Cardiac septum (tissue), 1 donor: ENCODE measurements around the gene LAMP1. TPM values are rescaled to one million over a fixed set of nuclear protein-coding genes. Genes with fewer than 3 reads are reported as not detected.
"Not testable (repeated sequence)": the region's sequence is repeated elsewhere in the genome, so short reads cannot be mapped to it uniquely, and the experiment has no call there.

Source experiments
- DNase-seq: peaks from one replicate; pipeline ENCODE4 v3.0.0-alpha.2; 2020; ENCODE audit warnings: low spot score
- intact Hi-C: fragments of 100-400 bp; cut with DNase I; formaldehyde crosslinking; loops from one replicate; pipeline ENCODE4 v1.14.0; 2022
- total RNA-seq: library from RNA; stranded (reverse); fragmentation: NEBNext Ultra II Directional; extraction: Animal tissue kit (Norgen Biotek cat#: 25700); gene quantifications from one replicate; pipeline ENCODE4 v1.2.1, GENCODE V29; 2021
- donor health status: DM: no; HTN: no; CAD: no.

LAMP1 gene
- total RNA-seq, 1 donor from 2014 or later = 91.4 TPM

GRCh38 chr13:113292021-113292862 is 4.8 kb upstream of the LAMP1 start:
- intact Hi-C loops = no loop called here
- no peak for DNase-seq

DNA sequence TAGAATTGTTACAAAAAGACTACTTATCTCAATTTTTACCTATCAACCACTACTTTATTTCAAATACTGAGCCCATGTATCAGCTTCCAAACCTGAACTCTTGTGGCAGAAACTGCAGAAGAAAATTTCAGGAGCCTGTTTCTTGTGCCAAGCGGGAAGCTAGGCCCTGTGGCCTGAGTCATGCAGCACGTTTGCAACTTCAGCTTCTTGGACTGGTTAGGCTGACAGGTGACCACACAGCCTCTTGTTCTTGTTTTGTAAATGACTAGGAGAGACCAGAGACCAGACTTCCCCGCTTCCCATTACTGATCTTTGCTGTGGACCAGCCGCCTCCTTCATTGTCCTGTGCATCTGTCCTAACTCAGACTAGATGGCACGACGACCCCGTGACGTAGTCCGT is 3.4 kb upstream of the LAMP1 start:
- intact Hi-C loops = no loop called here

GRCh38 chr13:113295776-113296175 is 1.3 kb upstream of the LAMP1 start:
- no peak for DNase-seq
- intact Hi-C loops = loop anchor here (2.0 kb wide), 1 partner anchor 97 kb away; no protein-coding TSS in a partner anchor

More for the DNA sequence above, 3.4 kb upstream of the LAMP1 start:
- no peak for DNase-seq

GRCh38 chr13:113297370-113298042 is 467 bp downstream of the LAMP1 start:
- intact Hi-C loops = loop anchor here (2.0 kb wide), 1 partner anchor 95 kb away; no protein-coding TSS in a partner anchor

DNA sequence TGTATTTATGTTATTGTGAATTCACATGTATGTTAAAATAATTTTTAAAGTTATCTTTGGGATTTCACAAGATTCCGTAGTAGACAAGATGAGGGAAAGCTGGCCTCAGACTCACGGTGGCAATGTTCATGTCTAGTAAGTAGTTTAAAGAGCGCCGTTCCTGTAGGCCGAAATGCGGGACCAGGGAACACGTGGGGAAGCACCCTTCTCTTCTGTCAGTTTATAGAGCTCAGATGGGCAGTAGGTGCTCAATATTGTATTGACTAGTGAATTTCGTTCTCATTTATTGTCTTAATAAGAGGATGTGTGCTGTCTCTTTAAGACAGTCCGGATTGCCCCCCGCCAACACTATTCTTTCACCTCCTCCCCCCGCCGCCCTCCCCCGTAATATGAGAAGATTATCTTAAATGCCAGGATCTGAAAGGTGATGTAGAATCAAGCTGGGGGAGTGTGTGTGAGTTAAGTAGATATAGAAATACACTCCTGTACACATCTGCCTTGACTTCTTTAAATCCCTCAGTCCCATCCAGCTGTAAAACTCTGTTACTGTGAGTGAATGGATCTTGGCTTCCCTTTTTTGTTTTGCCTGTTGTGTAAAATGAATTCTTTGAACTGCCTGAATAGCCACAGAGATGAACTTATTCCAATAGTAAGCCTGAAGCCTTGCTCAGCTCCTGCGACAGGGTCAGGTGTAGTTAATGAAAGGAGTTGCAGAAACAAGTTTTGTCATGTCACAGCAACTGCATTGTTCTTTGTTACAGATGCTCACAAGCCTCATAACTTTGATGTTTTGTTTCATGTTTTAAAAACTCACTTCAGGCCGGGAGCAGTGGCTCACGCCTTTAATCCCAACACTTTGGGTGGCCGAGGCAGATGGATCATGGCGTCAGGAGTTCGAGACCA is 1.3 kb downstream of the LAMP1 start:
- DNase-seq = no peak
- intact Hi-C loops = no loop called here

More at GRCh38 chr13:113297370-113298042, 467 bp downstream of the LAMP1 start:
- DNase-seq = no peak

DNA sequence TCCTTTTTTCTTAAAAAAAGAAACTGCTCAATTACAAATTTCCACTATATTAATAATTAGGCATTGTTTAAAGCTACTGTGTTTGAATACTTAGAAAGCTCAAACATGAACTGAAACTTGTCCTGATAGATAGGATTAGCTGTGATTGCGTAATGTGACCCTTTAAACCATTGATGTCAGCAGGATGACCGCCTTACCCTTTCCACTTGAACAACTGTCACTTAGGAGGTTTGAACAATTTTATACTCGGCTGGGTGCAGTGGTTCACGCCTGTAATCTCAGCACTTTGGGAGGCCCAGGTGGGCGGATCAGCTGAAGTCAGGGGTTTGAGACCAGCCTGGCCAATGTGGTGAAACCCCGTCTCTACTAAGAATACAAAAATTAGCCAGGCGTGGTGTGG is 2.9 kb downstream of the LAMP1 start:
- intact Hi-C loops = no loop called here
- DNase-seq = no peak

DNA sequence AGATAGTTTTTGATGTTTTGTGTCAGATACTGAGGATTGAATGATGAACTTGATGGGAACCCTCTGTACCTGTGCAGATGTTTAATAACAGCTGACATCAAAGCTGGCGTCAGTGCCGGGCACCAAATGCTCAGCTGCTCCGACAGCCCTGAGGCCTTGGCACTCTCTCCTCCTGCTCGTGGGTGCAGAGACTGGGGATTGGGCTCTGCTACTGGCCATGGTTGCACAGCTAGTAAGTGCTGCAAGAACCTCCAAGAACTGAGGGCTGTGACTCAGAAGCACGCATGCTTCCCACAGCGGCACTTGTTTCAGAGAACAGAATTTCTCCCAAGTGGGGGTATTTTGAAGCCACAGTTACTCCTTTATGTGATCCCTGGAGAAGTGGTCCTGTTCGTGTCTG is 5.9 kb downstream of the LAMP1 start:
- no peak for DNase-seq
- intact Hi-C loops = no loop called here

DNA sequence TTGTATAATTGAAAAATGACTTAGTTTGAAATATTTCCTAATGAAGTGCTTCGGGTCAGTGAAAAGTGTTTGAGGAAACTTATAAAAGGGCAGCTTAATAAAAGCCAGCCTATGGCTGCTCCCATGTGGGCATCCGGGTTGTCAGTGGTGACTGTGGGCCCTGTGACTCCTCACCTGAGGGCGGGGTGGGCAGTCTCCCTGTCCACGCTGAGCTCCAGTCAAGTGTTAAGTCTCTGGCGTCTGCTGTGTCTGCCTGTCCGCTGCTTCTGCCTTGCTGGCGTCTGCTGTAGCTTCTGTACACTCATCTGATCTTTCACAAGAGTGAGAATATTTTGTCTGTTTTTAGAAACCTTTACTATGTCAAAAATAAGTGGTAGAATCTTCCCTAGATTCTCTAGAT is 7.1 kb downstream of the LAMP1 start:
- DNase-seq = no peak

DNA sequence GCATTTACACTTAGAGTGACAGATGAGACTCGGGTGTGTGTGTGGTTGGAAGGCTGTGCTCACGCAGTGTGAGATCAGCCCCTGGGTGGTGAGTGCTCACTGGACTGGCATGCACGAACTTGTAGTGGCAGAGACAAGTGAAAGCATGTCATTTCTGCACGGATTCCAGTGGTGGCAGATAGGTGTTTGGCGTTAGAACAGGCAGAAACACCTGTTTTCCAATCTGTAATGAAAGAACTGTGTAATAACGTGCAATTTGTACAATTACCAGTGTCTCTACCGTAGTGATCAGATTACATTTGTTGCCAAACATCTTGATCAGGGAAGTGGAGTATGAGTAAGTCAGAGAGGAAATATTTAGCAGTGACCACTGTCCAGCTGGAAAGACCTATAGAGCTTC is 8.2 kb downstream of the LAMP1 start:
- intact Hi-C loops = no loop called here
- DNase-seq = no peak

More for the DNA sequence above, 7.1 kb downstream of the LAMP1 start:
- intact Hi-C loops = no loop called here

DNA sequence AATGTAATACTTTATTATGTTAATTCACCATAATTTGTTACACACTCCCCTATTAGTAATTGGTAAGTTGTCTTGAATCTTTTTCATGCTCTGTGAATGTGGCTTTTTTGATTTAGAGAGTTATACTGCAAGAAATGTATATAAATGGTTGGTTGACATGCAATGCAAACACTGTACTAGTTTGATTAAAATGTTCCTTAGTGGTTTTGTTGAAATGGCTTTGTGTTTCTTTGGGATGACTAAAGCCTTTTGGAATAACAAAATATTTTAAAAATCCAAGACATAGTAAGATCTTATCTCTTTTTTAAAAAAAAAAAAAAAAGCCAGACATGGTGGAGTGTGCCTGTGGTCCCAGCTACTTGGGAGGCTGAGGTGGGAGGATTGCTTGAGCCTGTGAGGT is 10.5 kb downstream of the LAMP1 start:
- intact Hi-C loops = no loop called here
- no peak for DNase-seq

GRCh38 chr13:113309473-113309872 is 12.4 kb downstream of the LAMP1 start:
- intact Hi-C loops = no loop called here
- no peak for DNase-seq

GRCh38 chr13:113314112-113314511 is 17.1 kb downstream of the LAMP1 start:
- DNase-seq, intact Hi-C loops: not testable (repeated sequence)

DNA sequence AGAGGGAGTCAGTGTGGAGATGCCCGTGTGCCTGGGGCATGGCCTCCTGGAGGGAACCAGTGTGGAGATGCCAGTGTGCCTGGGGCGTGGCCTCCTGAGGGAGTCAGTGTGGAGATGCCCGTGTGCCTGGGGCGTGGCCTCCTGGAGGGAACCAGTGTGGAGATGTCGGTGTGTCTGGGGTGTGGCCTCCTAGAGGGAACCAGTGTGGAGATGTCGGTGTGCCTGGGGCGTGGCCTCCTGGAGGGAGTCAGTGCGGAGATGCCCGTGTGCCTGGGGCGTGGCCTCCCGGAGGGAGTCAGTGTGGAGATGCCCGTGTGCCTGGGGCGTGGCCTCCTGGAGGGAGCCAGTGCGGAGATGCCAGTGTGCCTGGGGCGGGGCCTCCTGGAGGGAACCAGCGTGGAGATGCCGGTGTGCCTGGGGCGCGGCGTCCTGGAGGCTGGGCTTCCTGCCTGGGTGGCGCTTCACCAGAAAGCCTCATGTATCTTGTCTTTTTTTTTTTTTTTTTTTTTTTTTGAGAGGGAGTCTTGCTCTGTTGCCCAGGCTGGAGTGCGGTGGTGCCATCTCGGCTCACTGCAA is 17.9 kb downstream of the LAMP1 start:
- intact Hi-C loops, DNase-seq: not testable (repeated sequence)

GRCh38 chr13:113315992-113316391 is 19.0 kb downstream of the LAMP1 start:
- intact Hi-C loops = no loop called here
- no peak for DNase-seq

DNA sequence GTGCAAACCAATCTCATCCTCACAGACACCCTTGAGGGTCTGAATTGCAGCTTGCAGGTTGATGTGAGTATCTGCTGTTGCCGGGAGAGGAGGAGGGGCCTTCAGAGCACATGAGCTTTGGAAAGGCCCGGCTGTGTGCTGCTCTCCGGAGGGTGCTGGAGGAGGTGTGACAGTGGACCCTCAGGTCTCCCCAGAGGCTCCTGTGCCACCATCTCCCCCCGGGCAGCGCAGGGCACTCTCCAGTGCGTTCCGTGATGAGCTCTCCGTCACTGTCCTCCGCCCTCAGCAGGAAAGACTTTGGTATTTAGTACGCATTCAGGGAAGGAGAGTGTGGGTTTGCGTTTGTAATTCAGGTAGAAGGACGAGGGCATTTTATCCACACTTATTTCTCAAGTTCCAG is 20.0 kb downstream of the LAMP1 start:
- intact Hi-C loops = no loop called here
- no peak for DNase-seq

DNA sequence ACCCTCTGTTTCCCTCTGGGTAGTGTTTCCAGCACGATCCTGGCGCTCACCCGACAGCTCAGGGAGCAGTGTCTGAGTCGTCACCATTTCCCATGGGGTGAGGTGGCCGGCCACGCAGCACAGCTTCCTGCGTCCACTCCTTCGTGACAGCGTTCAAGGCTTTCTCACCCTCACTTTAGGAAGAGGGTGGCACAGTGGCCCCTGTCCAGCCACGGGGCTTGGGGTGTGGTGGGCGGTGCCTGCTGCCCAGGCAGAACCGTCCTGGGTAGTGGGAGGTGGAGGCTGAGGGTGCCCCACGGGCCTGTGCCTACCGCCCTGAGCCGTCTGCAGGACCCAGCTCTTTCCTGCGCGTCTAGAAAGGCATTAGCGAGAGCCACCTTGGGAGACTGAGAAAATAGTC is 21.9 kb downstream of the LAMP1 start:
- intact Hi-C loops = no loop called here

DNA sequence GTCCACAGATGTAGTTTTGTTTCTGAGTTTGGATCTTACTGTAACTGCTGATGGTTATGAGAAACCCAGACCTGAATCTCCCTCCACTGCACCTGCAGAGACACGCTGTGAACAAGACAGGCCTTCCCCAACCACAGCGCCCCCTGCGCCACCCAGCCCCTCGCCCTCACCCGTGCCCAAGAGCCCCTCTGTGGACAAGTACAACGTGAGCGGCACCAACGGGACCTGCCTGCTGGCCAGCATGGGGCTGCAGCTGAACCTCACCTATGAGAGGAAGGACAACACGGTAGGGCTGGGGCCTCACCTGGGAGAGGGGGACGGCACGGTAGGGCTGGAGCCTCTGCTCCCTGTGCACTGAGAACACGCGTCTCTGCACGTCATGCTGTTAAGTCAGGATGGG is 22.3 kb downstream of the LAMP1 start:
- intact Hi-C loops = no loop called here
- DNase-seq = no peak

More for the DNA sequence above, 21.9 kb downstream of the LAMP1 start:
- DNase-seq = no peak

DNA sequence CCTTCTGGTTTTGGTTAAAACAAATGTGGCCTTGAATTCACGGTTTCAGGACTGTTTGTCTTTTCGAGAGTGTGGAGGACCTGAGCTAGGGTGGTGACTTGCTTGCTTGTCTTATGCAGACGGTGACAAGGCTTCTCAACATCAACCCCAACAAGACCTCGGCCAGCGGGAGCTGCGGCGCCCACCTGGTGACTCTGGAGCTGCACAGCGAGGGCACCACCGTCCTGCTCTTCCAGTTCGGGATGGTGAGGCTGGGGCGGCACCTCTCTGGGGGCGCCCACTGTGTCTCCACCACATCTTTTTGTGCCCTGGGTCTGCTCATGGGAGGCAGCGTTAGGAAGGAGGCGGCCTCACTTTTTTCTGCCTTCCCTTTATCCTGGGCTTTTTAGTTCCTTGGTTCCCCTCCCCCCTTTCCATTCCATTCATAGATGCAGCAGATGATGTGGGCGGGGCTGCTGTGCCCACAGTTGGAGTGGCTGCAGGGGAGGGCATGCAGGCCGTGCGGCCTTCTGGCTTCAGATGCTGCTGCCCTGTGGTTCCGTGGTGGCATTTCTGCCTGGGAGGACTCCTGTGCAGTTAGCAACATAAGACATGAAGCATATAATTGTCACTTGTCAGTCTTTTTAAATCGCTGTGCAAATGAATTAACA is 23.3 kb downstream of the LAMP1 start:
- intact Hi-C loops = no loop called here
- no peak for DNase-seq

DNA sequence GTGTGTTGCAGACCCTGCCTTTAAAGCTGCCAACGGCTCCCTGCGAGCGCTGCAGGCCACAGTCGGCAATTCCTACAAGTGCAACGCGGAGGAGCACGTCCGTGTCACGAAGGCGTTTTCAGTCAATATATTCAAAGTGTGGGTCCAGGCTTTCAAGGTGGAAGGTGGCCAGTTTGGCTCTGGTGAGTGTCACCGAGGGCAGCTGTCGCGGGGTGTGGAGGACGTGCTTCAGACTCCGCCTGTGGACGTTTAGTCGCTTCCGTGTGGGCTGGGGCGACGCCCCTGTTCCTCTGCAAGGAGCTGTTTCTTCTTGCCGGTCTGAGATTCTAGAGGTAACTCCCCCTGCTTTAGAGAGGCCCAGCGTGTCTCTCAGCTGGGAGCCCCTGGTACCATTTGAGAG is 24.5 kb downstream of the LAMP1 start:
- no peak for DNase-seq
- intact Hi-C loops = no loop called here
